Limb (tissue), 2 donors: Measurements from ENCODE around the gene DIO3.
"Not testable (repeated sequence)": the region's sequence is repeated elsewhere in the genome, so short reads cannot be mapped to it uniquely, and the experiment has no call there.

Experiments
- DNase-seq, 2 donors: peaks; one replicate each; pipeline ENCODE4 v3.0.0-alpha.2; 2016; ENCODE audit errors: extremely low spot score in 2 of 2

Gene DIO3

GRCh38 chr14:101542391-101542790 lies 18.9 kb upstream of the DIO3 start:
- DNase-seq, result no peak

- no peak for DNase-seq
Measured at GRCh38 chr14:101543814-101544213, 17.5 kb upstream of the DIO3 start.

- DNase-seq, result no peak
Measured at GRCh38 chr14:101544550-101544949, 16.7 kb upstream of the DIO3 start.

GRCh38 chr14:101546706-101547105 lies 14.6 kb upstream of the DIO3 start:
- DNase-seq, result no peak

GRCh38 chr14:101547107-101547738 lies 14.1 kb upstream of the DIO3 start:
- no peak for DNase-seq

- DNase-seq, result no peak
Measured at GRCh38 chr14:101547961-101548669, 13.2 kb upstream of the DIO3 start.

- DNase-seq, result no peak
Measured at GRCh38 chr14:101548710-101549109, 12.6 kb upstream of the DIO3 start.

- no peak for DNase-seq
Measured at GRCh38 chr14:101549154-101549553, 12.1 kb upstream of the DIO3 start.

GRCh38 chr14:101550202-101550912 lies 10.9 kb upstream of the DIO3 start:
- not testable (repeated sequence) for DNase-seq

GRCh38 chr14:101551729-101552595 lies 9.3 kb upstream of the DIO3 start:
- DNase-seq, result no peak

- DNase-seq, result no peak
Measured at GRCh38 chr14:101552786-101553231, 8.5 kb upstream of the DIO3 start.

- no peak for DNase-seq
Measured at GRCh38 chr14:101553393-101553792, 7.9 kb upstream of the DIO3 start.

- DNase-seq, result no peak
Measured at GRCh38 chr14:101553931-101554330, 7.4 kb upstream of the DIO3 start.

GRCh38 chr14:101554991-101555668 lies 6.2 kb upstream of the DIO3 start:
- no peak for DNase-seq

GRCh38 chr14:101555669-101556043 lies 5.6 kb upstream of the DIO3 start:
- not testable (repeated sequence) for DNase-seq

- no peak for DNase-seq
Measured at GRCh38 chr14:101556131-101556530, 5.2 kb upstream of the DIO3 start.

GRCh38 chr14:101556566-101557320 lies 4.6 kb upstream of the DIO3 start:
- DNase-seq, result no peak

- DNase-seq, result no peak
Measured at GRCh38 chr14:101557321-101557695, 4.0 kb upstream of the DIO3 start.

- DNase-seq, result no peak
Measured at GRCh38 chr14:101557811-101558738, 3.2 kb upstream of the DIO3 start.
